GDM1 (cell line): ENCODE results near the gene CST4.
A peak's percentile ranks its signal among the peaks of the same experiment; 100 is the strongest.
"Not testable (repeated sequence)": the region's sequence is repeated elsewhere in the genome, so short reads cannot be mapped to it uniquely, and the experiment has no call there.

ENCODE experiments used
- DNase-seq: peaks from one replicate; lab custom pipeline; 2025; lab: John Stamatoyannopoulos, UW

CST4 gene

GRCh38 chr20:23659989-23660837 is 28.6 kb downstream of the CST4 start:
- DNase-seq, result no peak

- DNase-seq, result not testable (repeated sequence)
These were observed 29.2 kb downstream of the CST4 start for GRCh38 chr20:23659610-23659988.

GRCh38 chr20:23658989-23659609 is 29.7 kb downstream of the CST4 start:
- DNase-seq, result no peak

GRCh38 chr20:23658336-23658735 is 30.5 kb downstream of the CST4 start:
- no peak for DNase-seq

- no peak for DNase-seq
These were observed 31.6 kb downstream of the CST4 start for GRCh38 chr20:23657202-23657601.

GRCh38 chr20:23656372-23656771 is 32.5 kb downstream of the CST4 start:
- no peak for DNase-seq

GRCh38 chr20:23655491-23656211 is 33.2 kb downstream of the CST4 start:
- peak; percentile 28 for DNase-seq

- no peak for DNase-seq
These were observed 34.1 kb downstream of the CST4 start for GRCh38 chr20:23654717-23655116.

- no peak for DNase-seq
These were observed 34.8 kb downstream of the CST4 start for GRCh38 chr20:23654000-23654399.

- no peak for DNase-seq
These were observed 35.4 kb downstream of the CST4 start for GRCh38 chr20:23653400-23653938.

- no peak for DNase-seq
These were observed 35.9 kb downstream of the CST4 start for GRCh38 chr20:23652926-23653325.

GRCh38 chr20:23652371-23652770 is 36.5 kb downstream of the CST4 start:
- DNase-seq, result no peak

GRCh38 chr20:23651117-23651516 is 37.7 kb downstream of the CST4 start:
- DNase-seq, result no peak

- DNase-seq, result no peak
These were observed 38.9 kb downstream of the CST4 start for GRCh38 chr20:23649830-23650417.

- DNase-seq, result no peak
These were observed 39.6 kb downstream of the CST4 start for GRCh38 chr20:23649242-23649641.

- no peak for DNase-seq
These were observed 41.5 kb downstream of the CST4 start for GRCh38 chr20:23647346-23647745.

- DNase-seq, result no peak
These were observed 42.5 kb downstream of the CST4 start for GRCh38 chr20:23646106-23646873.

GRCh38 chr20:23645575-23645974 is 43.3 kb downstream of the CST4 start:
- no peak for DNase-seq

GRCh38 chr20:23644164-23644563 is 44.7 kb downstream of the CST4 start:
- no peak for DNase-seq

- DNase-seq, result peak; percentile 38
These were observed 45.2 kb downstream of the CST4 start for GRCh38 chr20:23643659-23644058.

GRCh38 chr20:23641936-23642751 is 46.7 kb downstream of the CST4 start:
- DNase-seq, result no peak
